ENCODE results near the gene PECR.
"Not testable (repeated sequence)": the region's sequence is repeated elsewhere in the genome, so short reads cannot be mapped to it uniquely, and the experiment has no call there.

Gene PECR

GRCh38 chr2:216080048-216080447, 1.6 kb downstream of the PECR start:
- H3K36me3 ChIP-seq (ENCODE audit: control insufficient read depth, insufficient read depth, low read length); H3K9me3 ChIP-seq (ENCODE audit: control insufficient read depth, insufficient read depth, low read length); H3K27me3 ChIP-seq (ENCODE audit: control insufficient read depth, insufficient read depth, low read length); H3K9ac ChIP-seq (ENCODE audit: low read depth, low read length); H3K4me3 ChIP-seq (ENCODE audit: low read depth, low read length): not testable (repeated sequence)
- H3K4me1 ChIP-seq (ENCODE audit: control insufficient read depth, insufficient read depth, low read length), result peaks cover 25% of the 10 kb centered on the region

DNA sequence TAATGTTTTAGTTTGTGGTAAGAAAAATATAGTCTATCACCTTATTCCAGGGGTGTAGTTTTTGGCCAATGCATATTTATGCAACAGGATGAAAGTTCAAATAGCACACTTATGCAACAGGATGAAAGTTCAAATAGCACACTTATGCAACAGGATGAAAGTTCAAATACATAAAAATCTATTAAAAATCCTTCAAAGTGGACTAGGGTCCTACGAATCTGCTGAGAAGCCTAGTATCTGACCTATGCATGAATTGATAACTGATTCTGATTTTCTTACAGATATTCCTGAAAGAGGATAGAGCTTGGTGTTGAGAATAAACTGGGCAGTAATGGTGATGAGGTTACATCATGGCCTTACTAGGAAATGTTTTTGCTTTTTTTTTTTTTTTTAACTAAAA, 2.8 kb downstream of the PECR start:
- Histone ChIP-seq H3K27me3 (ENCODE audit: control insufficient read depth, insufficient read depth, low read length) (peaks cover 3% of the 10 kb centered on the region), H3K9ac (ENCODE audit: low read depth, low read length) (no peak overlapping the region), H3K36me3 (ENCODE audit: control insufficient read depth, insufficient read depth, low read length) (no peaks in the 10 kb centered on the region), H3K4me3 (ENCODE audit: low read depth, low read length) (no peak overlapping the region), H3K9me3 (ENCODE audit: control insufficient read depth, insufficient read depth, low read length) (no peaks in the 10 kb centered on the region), H3K4me1 (ENCODE audit: control insufficient read depth, insufficient read depth, low read length) (peaks cover 19% of the 10 kb centered on the region)

GRCh38 chr2:216075510-216076485, 5.8 kb downstream of the PECR start:
- no peak overlapping the region for H3K9ac ChIP-seq (ENCODE audit: low read depth, low read length)
- H3K4me3 ChIP-seq (ENCODE audit: low read depth, low read length), result no peak overlapping the region

GRCh38 chr2:216074794-216075193, 6.8 kb downstream of the PECR start:
- Histone ChIP-seq H3K36me3 (ENCODE audit: control insufficient read depth, insufficient read depth, low read length) (no peaks in the 10 kb centered on the region), H3K9me3 (ENCODE audit: control insufficient read depth, insufficient read depth, low read length) (no peaks in the 10 kb centered on the region), H3K9ac (ENCODE audit: low read depth, low read length) (no peak overlapping the region), H3K4me1 (ENCODE audit: control insufficient read depth, insufficient read depth, low read length) (no peaks in the 10 kb centered on the region), H3K27me3 (ENCODE audit: control insufficient read depth, insufficient read depth, low read length) (no peaks in the 10 kb centered on the region), H3K4me3 (ENCODE audit: low read depth, low read length) (no peak overlapping the region)

More at GRCh38 chr2:216075510-216076485, 5.8 kb downstream of the PECR start:
- Histone ChIP-seq H3K36me3 (ENCODE audit: control insufficient read depth, insufficient read depth, low read length) (no peaks in the 10 kb centered on the region), H3K4me1 (ENCODE audit: control insufficient read depth, insufficient read depth, low read length) (peaks cover 4% of the 10 kb centered on the region), H3K27me3 (ENCODE audit: control insufficient read depth, insufficient read depth, low read length) (no peaks in the 10 kb centered on the region), H3K9me3 (ENCODE audit: control insufficient read depth, insufficient read depth, low read length) (no peaks in the 10 kb centered on the region)

DNA sequence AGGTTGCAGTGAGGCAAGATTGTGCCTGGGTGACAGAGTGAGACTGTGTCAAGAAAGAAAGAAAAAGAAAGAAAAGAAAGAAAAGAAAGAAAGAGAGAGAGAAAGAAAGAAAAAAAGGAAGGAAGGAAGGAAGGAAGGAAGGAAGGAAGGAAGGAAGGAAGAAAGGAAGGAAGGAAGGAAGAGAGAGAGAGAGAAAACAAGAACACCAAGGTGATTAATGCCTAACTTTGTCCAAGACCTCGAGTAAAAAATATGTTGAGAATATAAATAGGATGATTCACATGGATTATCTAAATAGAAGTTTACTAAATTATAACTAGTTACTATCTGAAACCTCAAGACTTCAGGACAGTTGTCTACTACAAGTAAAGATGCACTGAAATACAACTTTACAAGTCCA, 7.2 kb downstream of the PECR start:
- no peak overlapping the region for H3K4me3 ChIP-seq (ENCODE audit: low read depth, low read length)
- no peak overlapping the region for H3K9ac ChIP-seq (ENCODE audit: low read depth, low read length)
- H3K9me3 ChIP-seq (ENCODE audit: control insufficient read depth, insufficient read depth, low read length), result no peaks in the 10 kb centered on the region
- H3K4me1 ChIP-seq (ENCODE audit: control insufficient read depth, insufficient read depth, low read length), result no peaks in the 10 kb centered on the region
- no peaks in the 10 kb centered on the region for H3K36me3 ChIP-seq (ENCODE audit: control insufficient read depth, insufficient read depth, low read length)
- no peaks in the 10 kb centered on the region for H3K27me3 ChIP-seq (ENCODE audit: control insufficient read depth, insufficient read depth, low read length)

DNA sequence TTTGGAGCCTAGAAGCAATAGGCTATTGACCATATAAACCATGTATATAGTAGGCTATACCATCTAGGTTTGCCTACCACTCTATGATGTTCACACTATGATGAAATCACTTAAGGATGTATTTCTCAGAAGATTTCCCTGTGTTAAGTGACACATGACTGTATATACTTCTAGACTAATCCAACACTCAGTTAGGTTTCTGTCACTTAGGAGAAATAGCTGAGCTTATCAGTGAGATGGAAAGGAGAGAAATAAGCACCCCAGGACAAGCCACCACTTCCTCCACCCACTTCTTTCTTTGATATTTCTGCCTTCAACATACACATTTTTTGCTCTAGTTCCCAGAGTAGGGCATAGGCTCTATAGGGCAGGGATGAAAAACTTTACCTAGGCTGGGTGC, 7.8 kb downstream of the PECR start:
- Histone ChIP-seq H3K27me3 (ENCODE audit: control insufficient read depth, insufficient read depth, low read length) (no peaks in the 10 kb centered on the region), H3K9ac (ENCODE audit: low read depth, low read length) (no peak overlapping the region), H3K9me3 (ENCODE audit: control insufficient read depth, insufficient read depth, low read length) (no peaks in the 10 kb centered on the region), H3K36me3 (ENCODE audit: control insufficient read depth, insufficient read depth, low read length) (no peaks in the 10 kb centered on the region), H3K4me3 (ENCODE audit: low read depth, low read length) (no peak overlapping the region), H3K4me1 (ENCODE audit: control insufficient read depth, insufficient read depth, low read length) (no peaks in the 10 kb centered on the region)

DNA sequence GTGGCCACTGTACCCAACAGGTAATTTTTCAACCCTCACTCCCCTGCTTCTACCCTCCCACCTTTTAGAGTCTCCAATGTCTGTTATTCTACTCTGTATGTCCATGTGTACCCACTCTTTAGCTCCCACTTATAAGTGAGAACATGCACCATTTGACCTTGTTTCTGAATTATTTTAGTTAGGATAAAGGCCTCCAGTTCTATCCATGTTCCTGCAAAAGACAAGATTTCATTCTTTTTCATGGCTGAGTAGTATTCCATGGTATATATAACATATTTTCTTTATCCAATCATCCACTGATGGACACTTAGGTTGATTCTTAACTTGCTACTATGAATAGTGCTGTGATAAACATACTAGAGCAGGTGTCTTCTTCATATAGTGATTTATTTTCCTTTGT, 9.1 kb downstream of the PECR start:
- Histone ChIP-seq H3K4me1 (ENCODE audit: control insufficient read depth, insufficient read depth, low read length) (no peaks in the 10 kb centered on the region), H3K9ac (ENCODE audit: low read depth, low read length) (no peak overlapping the region), H3K4me3 (ENCODE audit: low read depth, low read length) (no peak overlapping the region), H3K9me3 (ENCODE audit: control insufficient read depth, insufficient read depth, low read length) (no peaks in the 10 kb centered on the region), H3K36me3 (ENCODE audit: control insufficient read depth, insufficient read depth, low read length) (no peaks in the 10 kb centered on the region), H3K27me3 (ENCODE audit: control insufficient read depth, insufficient read depth, low read length) (no peaks in the 10 kb centered on the region)

DNA sequence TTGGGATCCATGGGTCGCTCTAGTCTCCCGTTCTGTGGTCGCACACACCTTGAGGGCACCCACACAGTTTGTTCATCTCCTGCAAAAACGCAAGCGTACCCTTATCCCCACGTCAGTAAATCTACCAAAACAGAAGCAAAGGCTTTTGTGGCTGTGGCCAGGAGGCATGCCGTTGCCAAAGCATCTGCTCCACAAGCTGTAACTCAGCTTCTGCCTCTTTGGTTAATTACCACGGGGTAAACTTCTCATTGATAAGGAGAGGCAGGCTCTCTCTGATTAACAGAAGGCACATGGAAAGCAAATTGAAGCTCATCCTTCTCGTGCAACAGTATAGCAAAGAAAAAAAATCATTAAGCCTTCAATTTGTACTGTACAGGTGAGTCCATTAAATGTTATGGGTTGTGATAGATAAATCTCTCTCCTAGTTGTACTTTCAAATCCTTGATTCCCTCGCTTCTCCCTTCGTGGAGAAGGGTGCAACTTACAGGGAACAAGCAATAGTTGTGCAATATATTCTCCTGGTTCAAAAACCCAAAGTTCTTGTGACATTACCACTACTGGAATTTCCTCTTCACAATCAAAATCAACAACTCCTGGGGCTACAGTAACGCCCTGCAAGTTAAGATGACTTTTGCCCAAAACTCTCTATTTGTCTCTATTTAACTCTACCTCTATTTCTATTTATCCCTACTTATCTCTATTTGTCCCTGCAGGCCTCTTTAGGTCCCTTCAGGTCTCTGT, 10.3 kb downstream of the PECR start:
- Histone ChIP-seq H3K4me3 (ENCODE audit: low read depth, low read length) (no peak overlapping the region), H3K9ac (ENCODE audit: low read depth, low read length) (no peak overlapping the region), H3K36me3 (ENCODE audit: control insufficient read depth, insufficient read depth, low read length) (no peaks in the 10 kb centered on the region), H3K4me1 (ENCODE audit: control insufficient read depth, insufficient read depth, low read length) (no peaks in the 10 kb centered on the region), H3K9me3 (ENCODE audit: control insufficient read depth, insufficient read depth, low read length) (no peaks in the 10 kb centered on the region), H3K27me3 (ENCODE audit: control insufficient read depth, insufficient read depth, low read length) (no peaks in the 10 kb centered on the region)

DNA sequence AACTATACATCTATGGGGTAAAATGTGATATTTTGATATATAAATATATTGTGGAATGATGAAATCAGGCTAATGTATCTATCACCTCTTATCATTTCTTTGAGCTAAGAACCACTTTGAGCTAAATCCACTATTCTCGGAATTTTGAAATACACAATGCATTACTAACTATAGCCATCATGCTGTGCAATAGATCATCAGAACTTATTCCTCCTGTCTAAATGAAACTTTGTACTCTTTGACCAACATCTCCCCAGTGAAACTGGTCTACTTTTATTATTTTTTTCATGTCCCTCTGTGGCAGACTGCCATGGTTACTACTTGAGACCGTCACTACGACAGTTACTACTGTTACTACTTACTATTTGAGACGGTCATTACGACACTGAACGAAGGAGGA, 11.4 kb downstream of the PECR start:
- Histone ChIP-seq H3K36me3 (ENCODE audit: control insufficient read depth, insufficient read depth, low read length) (no peaks in the 10 kb centered on the region), H3K27me3 (ENCODE audit: control insufficient read depth, insufficient read depth, low read length) (no peaks in the 10 kb centered on the region), H3K4me3 (ENCODE audit: low read depth, low read length) (no peak overlapping the region), H3K9ac (ENCODE audit: low read depth, low read length) (no peak overlapping the region), H3K4me1 (ENCODE audit: control insufficient read depth, insufficient read depth, low read length) (no peaks in the 10 kb centered on the region), H3K9me3 (ENCODE audit: control insufficient read depth, insufficient read depth, low read length) (no peaks in the 10 kb centered on the region)

DNA sequence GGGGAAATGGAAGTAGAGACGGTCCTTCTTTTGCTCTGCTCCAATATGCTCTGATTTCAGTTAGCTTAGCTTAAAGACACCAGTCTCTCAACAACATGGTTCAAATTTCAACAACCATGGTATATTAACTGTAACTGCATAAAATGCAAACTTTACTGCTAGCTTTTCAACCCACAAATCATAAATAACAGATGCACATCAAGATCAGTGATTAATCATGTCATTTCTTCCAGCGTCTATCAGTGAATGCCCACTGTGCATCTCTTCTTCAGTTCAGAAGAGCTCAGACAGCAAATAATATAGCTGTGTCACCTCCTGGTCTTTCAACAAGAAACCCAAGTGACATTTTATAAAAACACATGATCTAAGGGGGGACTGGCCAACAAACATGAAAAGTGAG, 12.6 kb downstream of the PECR start:
- no peaks in the 10 kb centered on the region for H3K9me3 ChIP-seq (ENCODE audit: control insufficient read depth, insufficient read depth, low read length)
- no peaks in the 10 kb centered on the region for H3K4me1 ChIP-seq (ENCODE audit: control insufficient read depth, insufficient read depth, low read length)
- H3K4me3 ChIP-seq (ENCODE audit: low read depth, low read length), result no peak overlapping the region
- peaks cover 3% of the 10 kb centered on the region for H3K36me3 ChIP-seq (ENCODE audit: control insufficient read depth, insufficient read depth, low read length)
- no peaks in the 10 kb centered on the region for H3K27me3 ChIP-seq (ENCODE audit: control insufficient read depth, insufficient read depth, low read length)
- H3K9ac ChIP-seq (ENCODE audit: low read depth, low read length), result no peak overlapping the region

GRCh38 chr2:216066230-216066629, 15.4 kb downstream of the PECR start:
- no peak overlapping the region for H3K4me3 ChIP-seq (ENCODE audit: low read depth, low read length)
- peaks cover 4% of the 10 kb centered on the region for H3K36me3 ChIP-seq (ENCODE audit: control insufficient read depth, insufficient read depth, low read length)
- H3K9me3 ChIP-seq (ENCODE audit: control insufficient read depth, insufficient read depth, low read length), result no peaks in the 10 kb centered on the region
- no peak overlapping the region for H3K9ac ChIP-seq (ENCODE audit: low read depth, low read length)
- H3K4me1 ChIP-seq (ENCODE audit: control insufficient read depth, insufficient read depth, low read length), result no peaks in the 10 kb centered on the region
- H3K27me3 ChIP-seq (ENCODE audit: control insufficient read depth, insufficient read depth, low read length), result no peaks in the 10 kb centered on the region

DNA sequence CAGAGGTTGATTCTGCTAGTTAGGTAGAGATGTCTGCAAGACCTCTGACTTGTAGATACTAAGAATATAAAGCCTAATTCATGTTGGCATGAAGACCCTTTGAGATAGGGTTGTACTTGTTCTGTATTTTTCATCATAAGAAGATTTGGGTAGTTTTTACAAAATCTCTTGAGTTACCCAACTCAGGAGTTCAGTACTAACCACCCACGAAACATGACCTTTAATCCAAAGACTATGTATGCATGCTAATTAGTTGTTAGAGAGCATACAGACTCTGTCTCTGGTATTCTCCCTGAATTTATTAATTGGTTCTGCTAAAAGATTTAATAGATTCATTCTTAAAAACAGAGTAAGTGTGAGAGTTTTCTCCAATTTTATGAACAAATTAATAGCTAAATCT, 16.9 kb downstream of the PECR start:
- Histone ChIP-seq H3K4me1 (ENCODE audit: control insufficient read depth, insufficient read depth, low read length) (no peaks in the 10 kb centered on the region), H3K9me3 (ENCODE audit: control insufficient read depth, insufficient read depth, low read length) (no peaks in the 10 kb centered on the region), H3K9ac (ENCODE audit: low read depth, low read length) (no peak overlapping the region), H3K4me3 (ENCODE audit: low read depth, low read length) (no peak overlapping the region), H3K27me3 (ENCODE audit: control insufficient read depth, insufficient read depth, low read length) (no peaks in the 10 kb centered on the region), H3K36me3 (ENCODE audit: control insufficient read depth, insufficient read depth, low read length) (peaks cover 4% of the 10 kb centered on the region)
